Upper lobe of left lung (tissue), 6 donors: Measurements from ENCODE around the gene ARHGEF12. TPM values are rescaled to one million over a fixed set of nuclear protein-coding genes. Genes with fewer than 3 reads are reported as not detected.

Source experiments
- ATAC-seq, 2 donors: fragments of 200-7000 bp; cut with Tn5 transposase; one replicate each; pipeline ENCODE4 v1.9.1; 2022; ENCODE audit warnings: mild to moderate bottlenecking in 2 of 2, moderate library complexity in 2 of 2; ENCODE audit not compliant: low FRiP score in 2 of 2
- DNase-seq, 2 donors: peaks; one replicate each; pipeline ENCODE4 v3.0.0-alpha.2; 2019 to 2020
- H3K27ac ChIP-seq, 4 donors: fragments of 200-600 bp; sonication (generic); one replicate each; pipeline ENCODE4 v1.5.1; 2016 to 2019
- H3K27me3 ChIP-seq, 4 donors: fragments of 200-600 bp; sonication (generic); one replicate each; pipeline ENCODE4 v1.5.1; 2017 to 2019
- H3K36me3 ChIP-seq, 4 donors: fragments of 200-600 bp; sonication (generic); one replicate each; pipeline ENCODE4 v1.5.1; 2016 to 2019
- H3K4me1 ChIP-seq, 4 donors: fragments of 200-600 bp; sonication (generic); one replicate each; pipeline ENCODE4 v1.5.1; 2018 to 2019
- H3K4me3 ChIP-seq, 4 donors: fragments of 200-600 bp; sonication (generic); one replicate each; pipeline ENCODE4 v1.5.1; 2017 to 2019; ENCODE audit warnings: mild to moderate bottlenecking in 2 of 4, moderate library complexity in 1 of 4
- H3K9me3 ChIP-seq, 4 donors: fragments of 200-600 bp; sonication (generic); one replicate each; pipeline ENCODE4 v1.5.1; 2018 to 2019
- CTCF ChIP-seq, 6 experiments: fragments of 450-650 bp in 4 of 6; fragments of 200-600 bp in 2 of 6; sonication (generic) in 2 of 6; IDR thresholded peaks; one replicate each; pipeline ENCODE4 v1.5.1; 2016 to 2019; ENCODE audit warnings: antibody characterized with exemption in 6 of 6
- EP300 ChIP-seq, 4 donors: sonication (generic); formaldehyde crosslinking; IDR thresholded peaks; one replicate each; pipeline ENCODE4 v1.5.1; 2017; ENCODE audit warnings: antibody characterized with exemption in 4 of 4, control low read depth in 2 of 4
- POLR2A ChIP-seq, 4 donors: fragments of 450-650 bp; IDR thresholded peaks; one replicate each; pipeline ENCODE4 v1.5.1; 2016 to 2017; ENCODE audit warnings: antibody characterized with exemption in 4 of 4, mild to moderate bottlenecking in 2 of 4
- POLR2AphosphoS5 ChIP-seq, 2 donors: sonication (generic); formaldehyde crosslinking; IDR thresholded peaks; one replicate each; pipeline ENCODE4 v1.5.1; 2017; ENCODE audit warnings: antibody characterized with exemption in 2 of 2
- WGBS, 2 donors: methylation state at CpG; one replicate each; pipeline ENCODE4 v1.1.5; 2017 to 2018; 5-methylcytosine and 5-hydroxymethylcytosine counted together
- total RNA-seq, 6 donors: library from RNA; depleted of rRNA in 4 of 6; stranded (reverse); fragments of >200 nt in 4 of 6; gene quantifications; one replicate each; pipeline versions ENCODE4 v1.1.0 to v1.2.1, GENCODE V29; 2016 to 2021
- donor health status: DM: no; HTN: no; CAD: no; lungs with moderate emphysema.
- donor health status: DM: no; HTN: yes; CAD: no; lungs with severe emphysema.

ARHGEF12 gene
- total RNA-seq, 6 donors from 2014 or later = 90.1 to 170 (median 106) TPM

GRCh38 chr11:120334894-120335462 lies 1.2 kb upstream of the ARHGEF12 start:
- Histone ChIP-seq H3K4me3 (peak overlapping the region; percentile 21 to 87 (median 73)), H3K4me1 (peaks cover 8 to 44% (median 16%) of the 10 kb centered on the region in 4 donors)
- TF ChIP-seq EP300 (IDR thresholded peaks at IDR 0.05) (peak in 2 of 4 donors; percentile 51 to 74), POLR2A (IDR thresholded peaks at IDR 0.05) (peak in 1 of 4 donors; percentile 16), CTCF (IDR thresholded peaks at IDR 0.05) (peak; percentile 45 to 77 (median 66)), POLR2AphosphoS5 (IDR thresholded peaks at IDR 0.05) (peak; percentile 37 to 81)

GRCh38 chr11:120335556-120335907 lies 681 bp upstream of the ARHGEF12 start:
- TF ChIP-seq POLR2AphosphoS5 (IDR thresholded peaks at IDR 0.05) (no peak), POLR2A (IDR thresholded peaks at IDR 0.05) (no peak), CTCF (IDR thresholded peaks at IDR 0.05) (no peak), EP300 (IDR thresholded peaks at IDR 0.05) (no peak)

More at GRCh38 chr11:120334894-120335462, 1.2 kb upstream of the ARHGEF12 start:
- ATAC-seq (peak; percentile 62 to 76), DNase-seq (peak in 1 of 2 donors; percentile 56)
- Histone ChIP-seq H3K9me3 (no peaks in the 10 kb centered on the region), H3K27ac (peak overlapping the region; percentile 94 to 99 (median 98)), H3K36me3 (peaks cover 0 to 11% (median 2%) of the 10 kb centered on the region in 4 donors), H3K27me3 (no peaks in the 10 kb centered on the region)
- WGBS, 2 donors = 1 to 6% methylated on average over 8 of the region's 8 CpGs

GRCh38 chr11:120336641-120337354 lies 585 bp downstream of the ARHGEF12 start:
- Histone ChIP-seq H3K4me1 (peaks cover 21 to 48% (median 25%) of the 10 kb centered on the region in 4 donors), H3K27ac (peak overlapping the region; percentile 94 to 99 (median 98)), H3K27me3 (no peaks in the 10 kb centered on the region), H3K9me3 (no peaks in the 10 kb centered on the region), H3K36me3 (no peaks in the 10 kb centered on the region), H3K4me3 (peak overlapping the region; percentile 68 to 87 (median 82))
- WGBS, 2 donors = 1% methylated on average over 37 of the region's 56 CpGs
- DNase-seq (peak; percentile 34 to 92), ATAC-seq (peak; percentile 60 to 67)
- TF ChIP-seq CTCF (IDR thresholded peaks at IDR 0.05) = no peak
- TF ChIP-seq POLR2A (IDR thresholded peaks at IDR 0.05) = peak in 2 of 4 donors; percentile 9 to 21

More at GRCh38 chr11:120335556-120335907, 681 bp upstream of the ARHGEF12 start:
- no peaks in the 10 kb centered on the region for H3K9me3 ChIP-seq
- H3K36me3 ChIP-seq = peaks cover 0 to 5% (median 0%) of the 10 kb centered on the region in 4 donors
- WGBS, 2 donors = 0 to 1% methylated on average over 14 to 18 of the region's 19 CpGs
- peak; percentile 3 to 32 for ATAC-seq
- H3K4me1 ChIP-seq = peaks cover 14 to 49% (median 20%) of the 10 kb centered on the region in 4 donors
- H3K27me3 ChIP-seq = no peaks in the 10 kb centered on the region
- H3K27ac ChIP-seq = peak overlapping the region; percentile 94 to 99 (median 98)
- DNase-seq = peak; percentile 30 to 89
- H3K4me3 ChIP-seq = peak overlapping the region; percentile 21 to 87 (median 73)

- no peaks in the 10 kb centered on the region for H3K36me3 ChIP-seq
- H3K27ac ChIP-seq = peak overlapping the region; percentile 94 to 99 (median 98)
- H3K27me3 ChIP-seq = no peaks in the 10 kb centered on the region
- WGBS, 2 donors = 18 to 24% methylated on average over 18 of the region's 18 CpGs
- TF ChIP-seq CTCF (IDR thresholded peaks at IDR 0.05) = no peak
- TF ChIP-seq POLR2A (IDR thresholded peaks at IDR 0.05) = no peak
- no peak for TF ChIP-seq POLR2AphosphoS5 (IDR thresholded peaks at IDR 0.05)
- peaks cover 25 to 47% (median 30%) of the 10 kb centered on the region in 4 donors for H3K4me1 ChIP-seq
- peak overlapping the region; percentile 68 to 87 (median 82) for H3K4me3 ChIP-seq
- DNase-seq (no peak), ATAC-seq (no peak)
- H3K9me3 ChIP-seq = no peaks in the 10 kb centered on the region
Observed at GRCh38 chr11:120337355-120338106, 1.3 kb downstream of the ARHGEF12 start.
